Stimulated activated CD8-positive, alpha-beta memory T cell treated with anti-CD3 and anti-CD28 coated beads, Interleukin-12 subunit alpha, Interleukin-12 subunit beta, amount 100 ng/mL, for 24 hours (primary cell): ENCODE measurements around the gene WDR59.
A peak's percentile ranks its signal among the peaks of the same experiment; 100 is the strongest.
"Not testable (repeated sequence)": the region's sequence is repeated elsewhere in the genome, so short reads cannot be mapped to it uniquely, and the experiment has no call there.

ENCODE experiments used
- DNase-seq: peaks from one replicate; pipeline ENCODE4 v3.0.0-alpha.2; 2020; ENCODE audit errors: extremely low read depth

The WDR59 gene

DNA sequence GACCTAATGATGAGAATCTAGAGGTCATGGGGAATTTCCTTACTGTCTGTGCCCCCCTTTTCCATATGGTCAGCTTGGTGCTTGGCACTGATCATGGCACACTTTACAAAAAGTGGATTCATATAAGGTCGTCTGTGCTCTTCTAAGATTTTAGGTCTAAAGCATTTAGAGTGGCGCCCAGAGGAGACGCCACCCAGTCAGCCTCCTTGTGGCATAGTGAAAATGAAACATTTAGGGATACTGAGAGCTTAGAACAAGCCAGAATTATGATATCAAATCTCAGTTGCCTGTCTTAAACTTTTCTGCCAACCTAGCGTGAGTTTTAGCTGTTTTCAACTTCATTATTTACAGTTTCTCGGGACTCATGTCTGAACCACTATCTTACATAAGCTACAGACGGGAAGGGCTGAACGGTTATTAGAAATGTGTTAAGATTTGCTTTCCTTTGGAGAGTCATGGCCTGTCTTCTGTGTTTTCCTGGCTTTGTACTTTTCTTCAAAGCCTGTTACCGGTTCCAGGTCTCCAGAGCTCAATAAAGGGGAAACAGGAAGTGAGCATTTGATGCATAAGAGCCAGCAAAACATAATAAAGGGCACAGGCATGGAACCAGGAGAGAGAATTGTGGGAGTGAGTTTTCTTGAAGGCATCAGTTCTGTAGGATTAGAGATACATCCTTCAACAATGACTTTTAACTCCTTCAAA lies 27.6 kb upstream of the WDR59 start:
- DNase-seq = no peak

DNA sequence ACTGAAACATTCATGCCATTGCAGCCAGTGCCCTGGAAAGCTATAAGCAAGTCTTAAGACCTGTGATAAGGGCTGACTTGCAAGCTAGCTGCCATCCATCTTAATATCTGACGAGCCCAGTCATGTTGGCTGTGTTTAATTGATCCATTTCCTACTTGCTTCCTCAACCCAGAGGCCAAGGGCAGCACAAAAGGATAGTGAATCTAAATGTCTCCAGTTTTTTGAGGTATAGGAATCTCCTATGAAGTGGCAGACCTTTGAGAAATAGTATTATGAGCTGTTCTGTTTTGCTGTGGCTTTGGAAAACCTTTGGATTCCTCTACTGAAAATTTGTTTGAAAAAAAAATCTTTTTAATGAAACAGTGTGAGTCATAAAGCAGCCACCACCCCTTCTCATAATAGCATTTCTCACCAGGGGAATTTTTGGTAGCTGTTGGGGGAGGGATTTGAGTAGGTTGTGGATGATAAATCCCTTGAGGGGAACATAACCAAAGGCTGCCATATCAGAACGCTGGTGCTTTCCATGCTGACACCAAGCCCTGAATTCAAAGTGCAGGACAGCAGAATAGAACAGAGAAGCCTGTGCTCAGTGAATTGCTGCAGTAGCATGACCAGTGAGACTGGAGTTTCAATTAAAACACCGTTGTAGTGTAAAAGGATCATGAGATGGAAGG lies 26.8 kb upstream of the WDR59 start:
- no peak for DNase-seq

DNA sequence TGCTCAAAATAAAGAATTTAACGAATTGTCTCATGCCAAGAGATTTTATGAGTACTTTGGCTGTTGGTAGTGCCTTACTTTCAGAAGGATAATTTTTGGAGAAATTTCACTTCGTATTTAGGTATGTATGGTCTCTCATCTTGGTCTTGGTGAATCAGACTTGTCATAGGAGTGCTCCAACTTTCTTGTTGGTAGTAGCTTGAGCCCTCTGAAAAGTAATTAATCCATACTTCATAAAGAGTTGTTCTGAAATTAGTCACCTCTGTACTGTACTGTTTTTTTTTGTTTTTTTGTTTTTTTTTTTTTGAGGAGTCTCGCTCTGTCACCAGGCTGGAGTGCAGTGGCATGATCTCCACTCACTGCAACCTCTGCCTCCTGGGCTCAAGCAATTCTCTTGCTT lies 25.5 kb upstream of the WDR59 start:
- DNase-seq = no peak

DNA sequence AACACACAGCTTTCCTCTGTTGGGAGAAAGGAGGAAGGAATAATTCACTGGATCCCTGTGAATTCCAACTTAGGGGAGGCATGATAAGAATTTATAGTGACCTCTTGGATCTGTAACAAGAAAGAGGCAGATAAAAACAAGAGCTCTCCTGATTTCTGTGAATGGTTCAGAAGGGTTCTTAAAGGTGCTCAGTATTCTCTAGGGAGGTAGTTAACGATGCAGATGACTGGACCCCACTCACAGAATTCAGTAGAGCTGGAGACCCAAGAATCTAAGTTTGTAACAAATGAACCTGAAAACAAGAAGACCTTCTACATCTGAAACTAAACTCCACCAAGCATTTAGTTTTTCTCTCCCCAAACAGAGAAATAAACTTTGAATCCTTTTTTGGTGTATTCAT lies 22.5 kb upstream of the WDR59 start:
- no peak for DNase-seq

DNA sequence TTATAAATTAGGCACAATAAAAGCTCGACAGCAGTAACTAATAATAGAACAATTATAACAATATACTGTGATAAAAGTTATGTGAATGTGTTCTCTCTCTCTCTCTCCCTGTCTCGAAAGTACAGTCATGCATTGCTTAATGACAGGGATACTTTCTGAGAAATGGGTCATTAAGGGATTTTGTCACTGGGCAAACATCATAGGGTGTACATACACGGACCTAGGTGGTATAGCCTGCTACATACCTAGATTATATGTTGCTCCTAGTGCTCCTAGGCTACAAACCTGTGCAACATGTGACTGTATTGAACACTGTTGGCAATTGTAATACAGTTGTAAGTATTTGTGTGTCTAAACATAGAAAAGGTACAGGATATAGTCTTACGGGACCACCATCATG lies 20.8 kb upstream of the WDR59 start:
- no peak for DNase-seq

DNA sequence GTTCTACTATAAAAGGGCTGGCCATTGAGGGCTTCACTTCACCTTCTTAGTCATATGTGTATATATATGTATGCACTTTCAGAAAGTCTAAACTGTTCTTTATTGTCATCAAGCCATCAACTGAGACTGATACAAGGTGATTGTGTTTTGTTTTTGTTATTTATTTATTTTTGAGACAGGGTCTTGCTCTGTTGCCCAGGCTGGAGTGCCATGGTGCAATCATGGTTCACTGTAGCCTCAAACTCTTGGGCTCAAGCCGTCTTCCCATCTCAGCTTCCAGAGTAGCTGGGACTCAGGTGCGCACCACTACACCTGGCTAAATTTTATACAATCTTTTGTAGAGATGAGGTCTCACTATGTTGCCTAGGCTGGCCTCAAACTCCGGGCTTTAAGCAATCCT lies 19.5 kb upstream of the WDR59 start:
- no peak for DNase-seq

DNA sequence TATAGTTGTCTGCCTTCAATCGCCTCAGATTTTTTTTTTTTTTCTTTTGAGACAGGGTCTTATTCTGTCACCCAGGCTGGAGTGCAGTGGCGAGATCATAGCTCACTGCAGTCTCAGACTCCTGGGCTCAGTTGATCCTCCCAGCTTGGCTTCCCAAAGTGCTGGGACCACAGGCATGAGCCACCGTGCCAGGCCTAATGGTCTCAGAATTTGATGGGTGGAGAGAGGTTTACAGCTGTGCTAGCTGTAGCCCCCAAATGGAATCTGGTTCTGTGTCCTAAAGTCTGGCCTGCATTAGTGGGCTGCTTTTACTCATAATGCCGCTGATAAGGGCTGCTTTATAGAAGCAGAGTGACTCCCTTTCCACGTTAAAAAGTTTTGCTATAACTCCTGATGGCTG lies 19.0 kb upstream of the WDR59 start:
- no peak for DNase-seq

DNA sequence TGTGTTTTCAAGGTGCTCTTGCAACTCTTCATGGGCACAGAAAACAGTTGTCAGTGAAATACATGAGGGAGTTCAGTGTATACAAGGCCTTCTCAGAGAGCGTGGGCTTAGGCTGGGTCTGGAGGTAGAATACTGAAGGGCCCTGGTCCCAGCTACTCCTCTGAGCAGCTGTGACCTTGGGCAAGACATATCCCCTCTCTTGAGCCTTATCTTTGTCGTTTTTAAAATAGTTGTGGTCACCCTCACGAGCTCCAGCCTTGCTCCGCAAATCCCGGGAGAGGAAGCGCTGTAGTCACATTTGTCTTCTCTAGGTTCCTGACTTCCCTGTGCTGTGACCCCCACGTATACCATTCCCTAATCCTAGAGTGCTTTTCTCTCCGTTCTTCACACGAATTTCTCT lies 17.6 kb upstream of the WDR59 start:
- DNase-seq = no peak

DNA sequence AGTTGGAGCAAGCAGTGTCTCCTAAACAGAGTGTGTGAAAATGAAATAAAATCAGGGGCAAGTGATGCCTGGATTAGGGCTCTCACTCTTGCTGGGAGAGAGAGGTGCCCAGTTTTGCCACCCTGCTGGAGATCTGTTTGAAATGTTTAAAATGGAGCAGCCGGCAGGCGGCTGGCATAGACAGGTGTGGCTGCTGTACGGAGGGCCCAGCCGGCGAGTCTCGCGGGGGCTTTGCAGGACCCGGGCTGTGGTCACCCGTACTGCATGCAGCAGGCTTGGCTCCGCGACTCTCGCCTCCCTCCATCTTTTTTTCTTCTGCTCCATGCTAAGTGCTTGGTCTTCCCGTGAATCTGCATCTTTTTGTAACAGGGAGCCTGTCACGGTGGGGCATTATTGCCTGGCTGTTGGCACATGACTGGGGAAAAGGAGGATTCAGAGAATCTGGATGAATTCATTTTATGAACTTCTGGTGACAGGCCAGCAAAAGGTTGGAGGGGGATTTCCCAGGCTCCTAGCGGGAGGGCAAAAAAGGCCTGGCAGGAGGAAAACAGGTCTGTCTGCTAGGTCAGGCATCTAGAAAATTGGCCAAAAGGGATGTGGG lies 15.7 kb upstream of the WDR59 start:
- DNase-seq = no peak

DNA sequence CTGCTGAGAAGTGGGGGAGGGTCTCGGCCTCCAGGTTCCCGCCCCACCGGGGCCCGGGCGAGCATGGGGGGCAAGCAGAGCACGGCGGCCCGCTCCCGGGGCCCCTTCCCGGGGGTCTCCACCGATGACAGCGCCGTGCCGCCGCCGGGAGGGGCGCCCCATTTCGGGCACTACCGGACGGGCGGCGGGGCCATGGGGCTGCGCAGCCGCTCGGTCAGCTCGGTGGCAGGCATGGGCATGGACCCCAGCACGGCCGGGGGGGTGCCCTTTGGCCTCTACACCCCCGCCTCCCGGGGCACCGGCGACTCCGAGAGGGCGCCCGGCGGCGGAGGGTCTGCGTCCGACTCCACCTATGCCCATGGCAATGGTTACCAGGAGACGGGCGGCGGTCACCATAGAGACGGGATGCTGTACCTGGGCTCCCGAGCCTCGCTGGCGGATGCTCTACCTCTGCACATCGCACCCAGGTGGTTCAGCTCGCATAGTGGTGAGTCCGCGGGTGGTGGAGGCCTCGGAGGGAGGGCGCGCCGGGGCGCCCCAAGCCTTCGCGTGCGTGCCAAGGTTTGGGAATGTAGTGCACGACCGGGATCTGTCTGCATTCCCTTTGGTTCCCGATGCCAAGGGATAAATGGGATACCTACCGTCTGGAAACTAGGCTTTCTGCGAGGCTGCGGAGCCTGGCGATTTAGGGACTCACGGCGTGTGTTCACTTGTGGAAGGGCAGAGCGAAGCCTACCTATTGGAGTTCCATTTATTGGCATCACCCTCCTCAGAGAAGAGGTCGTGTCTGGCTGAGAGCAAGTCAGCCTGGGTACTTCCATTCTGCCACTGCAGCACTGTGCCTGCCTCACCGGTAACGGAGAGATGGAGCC lies 14.9 kb upstream of the WDR59 start:
- DNase-seq = no peak

DNA sequence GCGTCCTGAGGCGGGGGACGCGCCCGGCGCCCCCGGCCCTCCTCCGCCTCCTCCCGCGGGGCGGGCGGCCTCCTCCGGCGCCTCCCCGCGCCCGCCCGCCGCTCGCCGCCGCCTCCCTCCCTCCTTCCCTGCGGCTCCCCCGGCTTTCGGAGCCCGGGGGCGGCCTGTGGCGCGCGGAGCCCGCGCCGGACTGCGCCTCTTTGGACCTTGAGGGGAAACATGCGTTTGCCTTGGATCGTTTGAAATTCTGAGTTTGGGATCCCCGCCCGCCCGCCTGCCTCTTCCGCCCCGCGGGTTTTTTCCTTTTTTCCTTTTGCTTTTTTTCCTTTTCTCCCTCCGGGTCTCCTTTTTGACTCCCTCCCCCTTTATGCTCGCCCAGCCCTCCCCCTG lies 14.3 kb upstream of the WDR59 start:
- no peak for DNase-seq

DNA sequence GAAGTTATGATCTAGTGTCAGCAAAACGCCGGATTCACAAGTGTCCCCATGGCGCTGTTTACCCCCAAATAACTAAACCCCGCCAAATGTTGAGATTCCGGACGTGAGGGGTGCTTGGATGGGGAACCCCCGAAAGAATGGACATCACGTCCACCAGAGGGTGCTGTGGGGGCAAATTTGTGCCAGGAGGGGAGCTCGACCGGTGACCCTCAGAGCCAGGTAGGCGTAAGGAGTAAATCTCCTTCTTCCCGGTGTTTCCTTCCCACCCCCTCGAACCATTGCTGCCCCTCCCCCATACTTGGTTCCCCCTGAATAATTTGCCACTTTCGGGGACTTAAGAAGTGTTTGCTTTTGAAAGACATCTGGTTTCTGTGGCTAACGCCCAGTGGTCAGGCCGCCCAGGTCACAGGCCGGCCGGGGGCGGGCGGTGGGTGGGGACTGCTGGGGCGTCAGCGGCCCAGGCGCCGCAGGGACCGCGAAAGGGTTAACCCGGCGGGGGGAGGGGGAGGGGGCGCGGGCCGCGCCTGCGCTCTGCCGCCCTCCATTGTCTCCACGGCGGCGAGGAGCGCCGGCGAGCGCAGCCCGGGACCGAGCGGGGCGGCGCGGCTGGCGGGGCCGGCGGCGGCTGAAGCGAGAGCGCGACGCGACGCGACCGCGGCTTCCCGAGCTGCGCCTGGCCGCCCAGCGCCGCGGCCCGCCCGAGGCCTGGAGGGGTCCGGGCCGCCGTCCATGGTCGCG lies 13.7 kb upstream of the WDR59 start, which contains the start of gene ZNRF1:
TSS of gene ZNRF1 (plus strand) at position 544 of the 738 bp plus-strand sequence. CDS start 648 bp downstream, outside the sequence.
- peak; percentile 54 for DNase-seq

DNA sequence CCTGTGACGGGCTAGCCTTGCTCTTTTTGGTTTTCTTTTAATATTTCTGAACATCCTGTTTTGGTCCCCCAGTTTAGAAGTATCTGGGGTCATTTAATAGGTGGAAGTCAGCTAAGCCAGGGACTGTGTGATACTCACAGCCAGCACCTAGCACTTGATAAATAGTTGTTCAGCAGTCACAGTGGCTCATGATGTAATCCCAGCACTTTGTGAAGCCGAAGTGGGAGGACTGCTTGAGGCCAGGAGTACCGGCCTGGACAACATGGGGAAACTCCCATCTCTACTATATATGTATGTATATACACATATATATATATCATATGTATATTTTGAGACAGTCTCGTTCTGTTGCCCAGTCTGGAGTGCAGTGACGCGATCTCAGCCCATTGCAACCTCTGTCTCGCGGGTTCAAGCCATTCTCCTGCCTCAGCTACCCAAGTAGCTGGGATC lies 12.1 kb upstream of the WDR59 start:
- no peak for DNase-seq

DNA sequence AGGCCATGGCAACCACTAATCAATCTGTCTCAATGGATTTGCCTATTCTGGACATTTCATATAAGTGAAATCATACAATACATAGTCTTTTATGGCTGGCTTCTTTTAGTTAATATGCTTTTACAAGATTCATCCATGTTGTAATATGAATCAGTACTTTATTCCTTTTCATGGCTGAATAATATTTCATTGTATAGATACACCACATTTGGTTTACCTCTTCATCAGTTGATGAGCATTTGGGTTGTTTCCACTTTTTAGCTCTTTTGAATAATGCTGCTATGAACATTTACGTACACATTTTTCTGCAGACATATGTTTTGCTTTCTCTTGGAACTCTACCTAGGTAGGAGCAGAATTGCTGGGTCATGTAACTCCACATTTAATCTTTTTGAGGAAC lies 11.1 kb upstream of the WDR59 start:
- no peak for DNase-seq

DNA sequence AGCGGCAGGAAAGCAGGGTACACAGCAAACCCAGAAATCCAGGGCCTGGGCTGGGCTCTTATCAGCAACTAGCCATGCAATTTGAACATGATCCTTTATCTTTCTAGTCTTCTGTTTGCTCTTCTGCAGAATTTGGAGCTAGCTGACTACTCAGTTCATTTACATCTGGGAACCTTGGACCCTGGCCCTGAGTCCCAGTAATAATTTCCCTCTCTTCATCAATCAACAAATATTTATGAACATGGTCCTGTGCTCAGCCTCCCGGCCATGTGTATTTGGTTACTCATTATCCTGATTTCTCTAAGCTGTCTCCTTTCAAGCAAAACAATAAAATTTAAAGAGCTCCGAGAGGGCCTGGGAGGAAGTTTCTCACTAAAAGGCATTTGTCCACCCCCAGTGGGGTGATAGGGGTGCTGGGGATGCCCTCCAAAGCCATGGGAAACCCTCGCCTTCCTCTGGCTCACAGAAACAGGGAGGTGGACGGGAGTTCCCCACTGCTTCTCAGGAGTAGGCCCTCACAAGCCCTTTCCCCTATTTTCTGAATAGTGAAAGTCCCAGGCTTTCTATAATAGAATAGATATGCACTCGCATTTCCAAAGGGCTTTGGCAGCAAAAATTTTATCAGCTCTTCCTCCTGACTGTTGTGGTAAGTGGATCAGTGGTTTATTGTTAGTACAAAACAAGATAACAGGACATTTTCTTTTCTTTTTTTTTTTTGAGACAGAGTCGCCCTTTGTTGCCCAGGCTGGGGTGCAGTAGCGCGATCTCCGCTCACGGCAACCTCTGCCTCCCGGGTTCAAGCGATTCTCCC lies 6.9 kb upstream of the WDR59 start:
- no peak for DNase-seq

DNA sequence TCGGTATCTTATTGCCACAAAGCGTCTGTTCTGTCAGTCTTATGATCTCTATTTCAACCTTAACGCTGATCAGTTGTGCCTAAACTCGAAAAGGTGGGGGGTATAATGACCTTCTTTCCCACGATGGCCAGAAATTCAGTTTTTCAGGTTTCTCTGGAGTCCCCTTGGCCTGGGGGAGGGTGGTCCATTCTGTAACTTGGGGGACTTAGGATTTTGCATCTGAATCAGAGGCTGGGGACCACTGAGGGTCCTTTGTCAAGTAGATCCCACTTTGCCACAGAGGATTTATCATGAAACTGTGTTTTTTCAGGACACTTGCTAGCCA lies 6.3 kb upstream of the WDR59 start:
- no peak for DNase-seq

DNA sequence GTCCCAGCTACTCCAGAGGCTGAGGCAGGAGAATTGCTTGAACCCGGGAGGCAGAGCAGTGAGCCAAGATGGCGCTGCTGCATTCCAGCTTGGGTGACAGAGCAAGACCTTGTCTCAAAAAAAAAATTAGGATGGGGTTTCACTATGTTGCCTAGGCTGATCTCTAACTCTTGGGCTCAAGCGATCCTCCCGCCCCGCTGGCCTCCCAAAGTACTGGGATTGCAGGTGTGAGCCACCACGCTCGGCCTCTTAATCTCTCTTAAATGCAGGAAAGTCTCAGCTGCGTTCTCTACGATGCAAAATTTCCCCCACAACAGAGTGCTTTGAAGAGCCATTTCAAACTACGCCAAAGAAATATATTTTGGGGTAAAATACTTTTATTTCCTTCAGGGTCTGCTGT lies 5.9 kb upstream of the WDR59 start:
- DNase-seq = no peak

DNA sequence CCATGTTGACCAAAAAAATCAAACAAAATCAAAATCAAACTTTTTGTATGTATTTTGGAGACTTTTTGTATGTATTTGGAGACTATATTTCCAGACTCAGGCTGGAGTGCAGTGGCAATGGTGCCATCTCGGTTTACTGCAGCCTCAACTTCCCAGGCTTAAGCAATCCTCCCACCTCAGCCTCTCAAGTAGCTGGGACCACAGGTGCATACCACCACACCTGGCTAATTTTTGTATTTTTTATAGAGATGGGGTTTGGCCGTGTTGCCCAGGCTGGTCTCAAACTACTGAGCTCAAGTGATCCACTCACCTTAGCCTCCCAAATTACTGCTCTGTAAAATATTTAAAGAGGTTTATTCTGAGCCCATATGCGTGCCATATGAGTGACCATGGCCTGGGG lies 4.9 kb upstream of the WDR59 start:
- DNase-seq = not testable (repeated sequence)

DNA sequence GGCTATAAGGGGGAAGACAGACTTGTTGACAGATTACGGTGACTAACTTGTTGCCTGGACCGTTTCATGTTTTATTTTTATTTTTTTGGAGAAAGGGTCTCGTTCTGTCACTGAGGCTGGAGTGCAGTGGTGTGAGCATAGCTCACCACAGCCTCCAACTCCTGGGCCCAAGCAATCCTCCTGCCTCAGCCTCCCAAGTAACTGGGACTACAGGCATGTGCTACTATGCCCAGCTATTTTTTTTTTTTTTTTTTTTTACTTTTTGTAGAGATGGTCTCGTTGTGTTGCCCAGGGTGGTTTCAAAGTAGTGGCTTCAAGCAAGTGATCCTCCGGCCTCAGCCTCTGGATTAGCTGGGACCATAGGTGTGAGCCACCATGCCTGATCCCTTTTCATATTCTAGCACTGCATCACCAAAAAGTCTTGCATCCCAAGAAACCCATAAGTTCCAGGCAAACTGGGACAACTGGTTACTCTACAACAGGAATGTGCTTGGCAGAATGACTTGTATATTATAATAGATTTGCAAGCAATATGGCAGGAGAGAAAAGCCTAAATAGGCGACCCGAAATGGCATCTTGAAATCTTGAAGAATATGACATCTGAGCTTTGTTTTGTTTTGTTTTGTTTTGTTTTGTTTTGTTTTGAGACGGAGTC lies 2.2 kb upstream of the WDR59 start:
- DNase-seq = no peak

DNA sequence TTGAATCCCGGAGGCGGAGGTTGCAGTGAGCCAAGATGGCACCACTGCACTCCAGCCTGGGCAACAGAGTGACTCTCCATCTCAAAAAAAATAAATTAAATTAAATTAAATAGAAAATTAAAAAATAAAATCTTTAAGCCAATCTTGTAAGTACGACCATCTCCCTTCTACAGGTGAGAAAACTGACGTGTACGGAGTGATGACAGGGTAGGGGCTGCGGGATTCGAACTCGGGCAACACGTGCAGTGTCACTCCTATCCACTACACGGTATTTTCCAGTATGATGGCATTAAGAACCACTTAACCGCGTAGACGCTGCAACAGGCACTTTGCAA lies 762 bp downstream of the WDR59 start:
- no peak for DNase-seq
